MCF 10A (cell line): ENCODE results near the gene FCER2. TPM values are rescaled to one million over a fixed set of nuclear protein-coding genes. Genes with fewer than 3 reads are reported as not detected.

ENCODE experiments used
- BruUV-seq: library from RNA; stranded (reverse); fragments of 400-500 nt; replicated peaks from 2 replicates; lab custom pipeline; 2021; lab: Mats Ljungman, UMichigan
- CTCF ChIA-PET: fragments of 300-600 bp; sonication (Branson Sonifier 250); formaldehyde crosslinking; extraction: SDS; loops from one replicate; lab custom pipeline; 2021; ENCODE audit warnings: antibody characterized with exemption, inconsistent platforms; lab: Yijun Ruan, JAX
- POLR2A ChIA-PET: fragments of 300-600, 350-650 bp; sonication (Branson Sonifier 250); formaldehyde crosslinking; extraction: SDS; loops from one replicate; lab custom pipeline; 2020; ENCODE audit warnings: antibody characterized with exemption, inconsistent platforms; lab: Yijun Ruan, JAX
- DNase-seq: peaks from one replicate; pipeline ENCODE4 v3.0.0-alpha.2; 2018; ENCODE audit not compliant: unreplicated experiment
- H3K27ac Mint-ChIP-seq: one replicate; pipeline ENCODE4 v1.8.0; 2022; ENCODE audit warnings: mild to moderate bottlenecking, low read depth, mixed read lengths; ENCODE audit not compliant: unreplicated experiment
- H3K27me3 Mint-ChIP-seq: one replicate; pipeline ENCODE4 v1.8.0; 2022; ENCODE audit warnings: mixed read lengths; ENCODE audit not compliant: insufficient read depth, unreplicated experiment
- H3K36me3 Mint-ChIP-seq: one replicate; pipeline ENCODE4 v1.8.0; 2022; ENCODE audit warnings: mild to moderate bottlenecking, moderate library complexity, mixed read lengths; ENCODE audit not compliant: insufficient read depth, unreplicated experiment
- H3K4me1 Mint-ChIP-seq: one replicate; pipeline ENCODE4 v1.8.0; 2022; ENCODE audit warnings: mixed read lengths; ENCODE audit not compliant: insufficient read depth, unreplicated experiment
- H3K4me3 Mint-ChIP-seq: one replicate; pipeline ENCODE4 v1.8.0; 2022; ENCODE audit warnings: mild to moderate bottlenecking, moderate library complexity, mixed read lengths; ENCODE audit not compliant: unreplicated experiment
- H3K9me3 Mint-ChIP-seq: one replicate; pipeline ENCODE4 v1.8.0; 2022; ENCODE audit warnings: mixed read lengths; ENCODE audit not compliant: unreplicated experiment
- CTCF ChIP-seq: fragments of 200-600 bp; IDR thresholded peaks from one replicate; pipeline ENCODE4 v1.8.0; 2022; ENCODE audit warnings: antibody characterized with exemption, mild to moderate bottlenecking; ENCODE audit not compliant: unreplicated experiment
- intact Hi-C: fragments of 100-400 bp; cut with micrococcal nuclease; formaldehyde crosslinking; loops from 2 replicates; pipeline ENCODE4 v1.14.1; 2022
- total RNA-seq: library from RNA; stranded (reverse); gene quantifications from 2 replicates; pipeline ENCODE4 v1.2.3, GENCODE V29; 2022

The FCER2 gene
- total RNA-seq, 1 experiment from 2014 or later: not detected

GRCh38 chr19:7689165-7689564 lies 12.8 kb downstream of the FCER2 start:
- Mint-ChIP-seq H3K27me3 (no peaks in the 10 kb centered on the region), H3K36me3 (peaks cover 8% of the 10 kb centered on the region), H3K4me1 (peaks cover 8% of the 10 kb centered on the region), H3K9me3 (no peaks in the 10 kb centered on the region), H3K27ac (no peak overlapping the region), H3K4me3 (no peak overlapping the region)
- DNase-seq: no peak
- BruUV-seq: no TSS peak
- ChIA-PET CTCF (interaction anchor here (1.6 kb wide), 1 partner anchor 8 kb away, joined by 4 read pairs; the partner anchor contains the start of gene TRAPPC5), POLR2A (no interaction called here)
- TF ChIP-seq CTCF: no peak
- intact Hi-C loops: no loop called here

- intact Hi-C loops: no loop called here
- no peaks in the 10 kb centered on the region for H3K9me3 Mint-ChIP-seq
- ChIA-PET POLR2A (no interaction called here), CTCF (no interaction called here)
- H3K27ac Mint-ChIP-seq: no peak overlapping the region
- peaks cover 25% of the 10 kb centered on the region for H3K36me3 Mint-ChIP-seq
- H3K4me3 Mint-ChIP-seq: no peak overlapping the region
- no TSS peak for BruUV-seq
- no peaks in the 10 kb centered on the region for H3K27me3 Mint-ChIP-seq
- H3K4me1 Mint-ChIP-seq: peaks cover 8% of the 10 kb centered on the region
- TF ChIP-seq CTCF: no peak
- no peak for DNase-seq
Measured at GRCh38 chr19:7687177-7687576, 14.8 kb downstream of the FCER2 start.

GRCh38 chr19:7685546-7686445 lies 16.1 kb downstream of the FCER2 start:
- H3K4me1 Mint-ChIP-seq: peaks cover 8% of the 10 kb centered on the region
- no peak overlapping the region for H3K4me3 Mint-ChIP-seq
- no peak overlapping the region for H3K27ac Mint-ChIP-seq
- intact Hi-C loops: no loop called here
- POLR2A ChIA-PET: interaction anchor here (0.6 to 1.6 kb wide), 5 partner anchors 15 to 115 kb away, joined by 3 to 6 read pairs (median 5); partner anchors contain the start of gene CLEC4M
- no TSS peak for BruUV-seq
- DNase-seq: no peak
- CTCF ChIA-PET: interaction anchor here (0.5 to 1.0 kb wide), 4 partner anchors 114 to 1435 kb away, joined by 3 to 5 read pairs (median 3); no protein-coding TSS in a partner anchor
- peaks cover 31% of the 10 kb centered on the region for H3K36me3 Mint-ChIP-seq
- H3K27me3 Mint-ChIP-seq: no peaks in the 10 kb centered on the region
- no peak for TF ChIP-seq CTCF
- H3K9me3 Mint-ChIP-seq: no peaks in the 10 kb centered on the region

DNA sequence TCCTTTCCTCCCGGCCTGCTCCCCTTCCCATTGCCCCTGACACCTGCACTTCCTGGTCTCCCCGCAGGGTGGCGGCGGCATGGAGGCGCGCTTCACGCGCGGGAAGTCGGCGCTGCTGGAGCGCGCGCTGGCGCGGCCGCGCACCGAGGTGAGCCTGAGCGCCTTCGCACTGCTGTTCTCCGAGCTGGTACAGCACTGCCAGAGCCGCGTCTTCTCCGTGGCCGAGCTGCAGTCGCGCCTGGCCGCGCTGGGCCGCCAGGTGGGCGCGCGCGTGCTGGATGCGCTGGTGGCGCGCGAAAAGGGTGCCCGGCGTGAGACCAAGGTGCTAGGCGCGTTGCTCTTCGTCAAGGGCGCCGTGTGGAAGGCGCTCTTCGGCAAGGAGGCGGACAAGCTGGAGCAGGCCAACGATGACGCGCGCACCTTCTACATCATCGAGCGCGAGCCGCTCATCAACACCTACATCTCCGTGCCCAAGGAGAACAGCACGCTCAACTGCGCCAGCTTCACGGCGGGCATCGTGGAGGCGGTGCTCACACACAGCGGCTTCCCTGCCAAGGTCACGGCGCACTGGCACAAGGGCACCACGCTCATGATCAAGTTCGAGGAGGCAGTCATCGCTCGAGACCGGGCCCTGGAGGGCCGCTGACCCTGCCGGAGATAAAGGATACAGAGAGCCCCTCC lies 19.6 kb downstream of the FCER2 start:
- no peak for TF ChIP-seq CTCF
- no peak for DNase-seq
- Mint-ChIP-seq H3K27me3 (no peaks in the 10 kb centered on the region), H3K36me3 (peaks cover 31% of the 10 kb centered on the region), H3K4me3 (peak overlapping the region; percentile 84), H3K4me1 (peaks cover 14% of the 10 kb centered on the region), H3K27ac (no peak overlapping the region), H3K9me3 (no peaks in the 10 kb centered on the region)
- BruUV-seq: TSS peak; percentile 88
- ChIA-PET CTCF (interaction anchor here (0.9 to 2.8 kb wide), 3 partner anchors 114 to 119 kb away, joined by 4 to 26 read pairs (median 9); no protein-coding TSS in a partner anchor), POLR2A (no interaction called here)
- intact Hi-C loops: no loop called here
